ENCODE data around the gene PRSS35.

DNA sequence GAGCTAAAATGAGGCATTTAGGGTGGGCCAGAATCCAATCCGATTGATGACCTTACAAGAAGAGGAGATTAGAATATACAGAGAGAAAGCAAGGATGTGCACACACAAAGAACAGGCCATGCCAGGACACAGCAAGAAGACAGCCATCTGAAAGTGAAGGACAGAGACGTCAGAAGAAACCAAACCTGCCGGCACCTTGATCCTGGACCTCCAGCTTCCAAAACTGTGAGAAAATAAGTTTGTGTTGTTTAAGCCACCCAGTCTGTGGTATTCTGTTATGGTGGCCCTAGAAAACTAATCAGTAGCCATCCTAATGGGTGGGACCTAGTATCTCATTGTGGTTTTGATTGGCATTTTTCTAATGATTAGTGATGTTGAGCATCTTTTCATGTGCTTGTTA is 41.7 kb upstream of the PRSS35 start:
- no peak for TF ChIP-seq EP300 (IDR thresholded peaks at IDR 0.05)
- TF ChIP-seq, protein P1, sequence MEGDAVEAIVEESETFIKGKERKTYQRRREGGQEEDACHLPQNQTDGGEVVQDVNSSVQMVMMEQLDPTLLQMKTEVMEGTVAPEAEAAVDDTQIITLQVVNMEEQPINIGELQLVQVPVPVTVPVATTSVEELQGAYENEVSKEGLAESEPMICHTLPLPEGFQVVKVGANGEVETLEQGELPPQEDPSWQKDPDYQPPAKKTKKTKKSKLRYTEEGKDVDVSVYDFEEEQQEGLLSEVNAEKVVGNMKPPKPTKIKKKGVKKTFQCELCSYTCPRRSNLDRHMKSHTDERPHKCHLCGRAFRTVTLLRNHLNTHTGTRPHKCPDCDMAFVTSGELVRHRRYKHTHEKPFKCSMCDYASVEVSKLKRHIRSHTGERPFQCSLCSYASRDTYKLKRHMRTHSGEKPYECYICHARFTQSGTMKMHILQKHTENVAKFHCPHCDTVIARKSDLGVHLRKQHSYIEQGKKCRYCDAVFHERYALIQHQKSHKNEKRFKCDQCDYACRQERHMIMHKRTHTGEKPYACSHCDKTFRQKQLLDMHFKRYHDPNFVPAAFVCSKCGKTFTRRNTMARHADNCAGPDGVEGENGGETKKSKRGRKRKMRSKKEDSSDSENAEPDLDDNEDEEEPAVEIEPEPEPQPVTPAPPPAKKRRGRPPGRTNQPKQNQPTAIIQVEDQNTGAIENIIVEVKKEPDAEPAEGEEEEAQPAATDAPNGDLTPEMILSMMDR (IDR thresholded peaks at IDR 0.05): no peak
